WTC11 (cell line): ENCODE measurements around the gene CLP1. TPM values are rescaled to one million over a fixed set of nuclear protein-coding genes. Genes with fewer than 3 reads are reported as not detected.
A peak's percentile ranks its signal among the peaks of the same experiment; 100 is the strongest.

Experiments
- ATAC-seq: fragments of 200-7000 bp; cut with Tn5 transposase; 2 replicates; pipeline ENCODE4 v1.10.0; 2021; ENCODE audit warnings: mild to moderate bottlenecking, moderate library complexity
- CTCF ChIA-PET: fragments of 300-600 bp; sonication (Branson Sonifier 250); formaldehyde crosslinking; loops from one replicate; lab custom pipeline; 2021; ENCODE audit warnings: antibody characterized with exemption; lab: Charles Lee
- POLR2A ChIA-PET: fragments of 350-600 bp; sonication (Branson Sonifier 250); formaldehyde crosslinking; loops from one replicate; lab custom pipeline; 2021; ENCODE audit warnings: antibody characterized with exemption; lab: Charles Lee
- DNase-seq: peaks from one replicate; pipeline ENCODE4 v3.0.0; 2021; ENCODE audit warnings: low spot score
- H3K27ac Mint-ChIP-seq: 2 replicates; pipeline ENCODE4 v1.8.0; 2021; ENCODE audit warnings: mixed read lengths
- H3K27me3 Mint-ChIP-seq: 2 replicates; pipeline ENCODE4 v1.8.0; 2021; ENCODE audit warnings: low read depth, mild to moderate bottlenecking, moderate library complexity, mixed read lengths
- H3K36me3 Mint-ChIP-seq: 2 replicates; pipeline ENCODE4 v1.8.0; 2021; ENCODE audit warnings: mixed read lengths
- H3K4me1 Mint-ChIP-seq: 2 replicates; pipeline ENCODE4 v1.8.0; 2022; ENCODE audit warnings: mixed read lengths
- H3K4me3 Mint-ChIP-seq: 2 replicates; pipeline ENCODE4 v1.8.0; 2021; ENCODE audit warnings: mild to moderate bottlenecking, moderate library complexity, mixed read lengths
- H3K9me3 Mint-ChIP-seq: 2 replicates; pipeline ENCODE4 v1.8.0; 2021; ENCODE audit warnings: mixed read lengths
- AFF4 ChIP-seq: sonication (generic); formaldehyde crosslinking; IDR thresholded peaks from 2 replicates; pipeline ENCODE4 v1.8.1; 2023; ENCODE audit warnings: mild to moderate bottlenecking, missing genetic modification reagents, borderline replicate concordance
- ATF1 ChIP-seq: sonication (generic); formaldehyde crosslinking; IDR thresholded peaks from 2 replicates; pipeline ENCODE4 v1.8.1; 2023; ENCODE audit warnings: mild to moderate bottlenecking, moderate library complexity, missing genetic modification reagents
- ATF2 ChIP-seq: sonication (generic); formaldehyde crosslinking; IDR thresholded peaks from 2 replicates; pipeline ENCODE4 v1.8.1; 2022; ENCODE audit warnings: low read depth, missing genetic modification reagents, borderline replicate concordance
- ELF4 ChIP-seq: sonication (generic); formaldehyde crosslinking; IDR thresholded peaks from 2 replicates; pipeline ENCODE4 v1.8.1; 2022; ENCODE audit warnings: low read depth, mild to moderate bottlenecking, moderate library complexity, missing genetic modification reagents
- ESRRA ChIP-seq: sonication (generic); formaldehyde crosslinking; IDR thresholded peaks from 2 replicates; pipeline ENCODE4 v1.8.1; 2022; ENCODE audit warnings: mild to moderate bottlenecking, missing genetic modification reagents, borderline replicate concordance
- GTF2I ChIP-seq: fragments of 250-450 bp; sonication (Bioruptor Pico); conservative IDR thresholded peaks from 2 replicates; pipeline ENCODE4 v1.4.0; 2021; ENCODE audit warnings: mild to moderate bottlenecking
- HMGXB4 ChIP-seq: sonication (generic); formaldehyde crosslinking; IDR thresholded peaks from 2 replicates; pipeline ENCODE4 v1.8.1; 2023; ENCODE audit warnings: mild to moderate bottlenecking, moderate library complexity, missing genetic modification reagents
- NFATC4 ChIP-seq: fragments of 250-450 bp; sonication (Bioruptor Pico); IDR thresholded peaks from 2 replicates; pipeline ENCODE4 v1.9.0; 2021; ENCODE audit warnings: mild to moderate bottlenecking
- NFYB ChIP-seq: sonication (generic); formaldehyde crosslinking; conservative IDR thresholded peaks from 2 replicates; pipeline ENCODE4 v1.8.0; 2022; ENCODE audit warnings: low read depth, missing genetic modification reagents
- NR1H2 ChIP-seq: sonication (generic); formaldehyde crosslinking; IDR thresholded peaks from 2 replicates; pipeline ENCODE4 v1.9.0; 2021; ENCODE audit warnings: mild to moderate bottlenecking, moderate library complexity, missing genetic modification reagents
- SP1 ChIP-seq: sonication (generic); formaldehyde crosslinking; conservative IDR thresholded peaks from 2 replicates; pipeline ENCODE4 v1.8.1; 2022; ENCODE audit warnings: missing genetic modification reagents
- USF1 ChIP-seq: sonication (generic); formaldehyde crosslinking; IDR thresholded peaks from 2 replicates; pipeline ENCODE4 v1.8.0; 2022; ENCODE audit warnings: mild to moderate bottlenecking, missing genetic modification reagents
- ZNF281 ChIP-seq: sonication (generic); formaldehyde crosslinking; IDR thresholded peaks from 2 replicates; pipeline ENCODE4 v1.8.0; 2023; ENCODE audit warnings: mild to moderate bottlenecking, missing genetic modification reagents
- total RNA-seq: library from RNA; stranded (reverse); gene quantifications from 3 replicates; pipeline ENCODE4 v1.2.3, GENCODE V29; 2021
- TF ChIP-seq, protein P1 (sequence below): sonication (generic); formaldehyde crosslinking; IDR thresholded peaks from 2 replicates; pipeline ENCODE4 v1.8.1; 2022; ENCODE audit warnings: mild to moderate bottlenecking, moderate library complexity, missing genetic modification reagents
- TF ChIP-seq, protein P2 (sequence below): fragments of 250-450 bp; sonication (Bioruptor Pico); IDR thresholded peaks from 2 replicates; pipeline ENCODE4 v1.9.0; 2021; ENCODE audit warnings: mild to moderate bottlenecking, borderline replicate concordance

CLP1 gene
- total RNA-seq, 1 experiment from 2014 or later = 26.3 TPM

GRCh38 chr11:57667736-57668433 lies 10.3 kb downstream of the CLP1 start, which contains the start of gene ZDHHC5 (continued):
- TF ChIP-seq, protein P1, sequence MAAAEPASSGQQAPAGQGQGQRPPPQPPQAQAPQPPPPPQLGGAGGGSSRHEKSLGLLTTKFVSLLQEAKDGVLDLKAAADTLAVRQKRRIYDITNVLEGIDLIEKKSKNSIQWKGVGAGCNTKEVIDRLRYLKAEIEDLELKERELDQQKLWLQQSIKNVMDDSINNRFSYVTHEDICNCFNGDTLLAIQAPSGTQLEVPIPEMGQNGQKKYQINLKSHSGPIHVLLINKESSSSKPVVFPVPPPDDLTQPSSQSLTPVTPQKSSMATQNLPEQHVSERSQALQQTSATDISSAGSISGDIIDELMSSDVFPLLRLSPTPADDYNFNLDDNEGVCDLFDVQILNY = peak; percentile 80; the same call in 1 of the 2 replicates
- TF ChIP-seq ATF1 (CRISPR knock-in tag) (peak; percentile 85; the same call in 1 of the 2 replicates), NR1H2 (CRISPR knock-in tag) (no peak), NFYB (CRISPR knock-in tag) (peak; percentile 71), SP1 (CRISPR knock-in tag) (no peak), USF1 (CRISPR knock-in tag) (no peak; the same call in 1 of the 2 replicates), AFF4 (CRISPR knock-in tag) (no peak), ELF4 (CRISPR knock-in tag) (no peak), ESRRA (CRISPR knock-in tag) (peak; percentile 84)
- TF ChIP-seq, all 79 proteins: peak for 18

GRCh38 chr11:57668434-57668782 lies 10.8 kb downstream of the CLP1 start:
- ChIA-PET POLR2A (interaction anchor here (0.9 kb wide), 1 partner anchor 29 kb away, joined by 5 read pairs; no protein-coding TSS in a partner anchor), CTCF (interaction anchor here (0.6 to 1.0 kb wide), 3 partner anchors 24 to 175 kb away, joined by 3 read pairs; partner anchors contain the start of gene BTBD18)
- H3K27me3 Mint-ChIP-seq = no peaks in the 10 kb centered on the region
- DNase-seq (no peak), ATAC-seq (no peak)
- H3K27ac Mint-ChIP-seq = peak overlapping the region; percentile 99
- TF ChIP-seq HMGXB4 (CRISPR knock-in tag) (0 out of 2 replicates have a peak, but pooled peaks have one; percentile 33), ELF4 (CRISPR knock-in tag) (no peak)
- peak overlapping the region; percentile 99 for H3K4me3 Mint-ChIP-seq
- peaks cover 24% of the 10 kb centered on the region for H3K4me1 Mint-ChIP-seq
- no peaks in the 10 kb centered on the region for H3K9me3 Mint-ChIP-seq
- H3K36me3 Mint-ChIP-seq = peaks cover 23% of the 10 kb centered on the region

- H3K4me3 Mint-ChIP-seq = no peak overlapping the region
- TF ChIP-seq NFATC4 (CRISPR knock-in tag) = no peak
- no peak for TF ChIP-seq GTF2I (CRISPR knock-in tag)
- no peak for TF ChIP-seq ZNF281
- no peak for TF ChIP-seq ELF4 (CRISPR knock-in tag)
- TF ChIP-seq, protein P2, sequence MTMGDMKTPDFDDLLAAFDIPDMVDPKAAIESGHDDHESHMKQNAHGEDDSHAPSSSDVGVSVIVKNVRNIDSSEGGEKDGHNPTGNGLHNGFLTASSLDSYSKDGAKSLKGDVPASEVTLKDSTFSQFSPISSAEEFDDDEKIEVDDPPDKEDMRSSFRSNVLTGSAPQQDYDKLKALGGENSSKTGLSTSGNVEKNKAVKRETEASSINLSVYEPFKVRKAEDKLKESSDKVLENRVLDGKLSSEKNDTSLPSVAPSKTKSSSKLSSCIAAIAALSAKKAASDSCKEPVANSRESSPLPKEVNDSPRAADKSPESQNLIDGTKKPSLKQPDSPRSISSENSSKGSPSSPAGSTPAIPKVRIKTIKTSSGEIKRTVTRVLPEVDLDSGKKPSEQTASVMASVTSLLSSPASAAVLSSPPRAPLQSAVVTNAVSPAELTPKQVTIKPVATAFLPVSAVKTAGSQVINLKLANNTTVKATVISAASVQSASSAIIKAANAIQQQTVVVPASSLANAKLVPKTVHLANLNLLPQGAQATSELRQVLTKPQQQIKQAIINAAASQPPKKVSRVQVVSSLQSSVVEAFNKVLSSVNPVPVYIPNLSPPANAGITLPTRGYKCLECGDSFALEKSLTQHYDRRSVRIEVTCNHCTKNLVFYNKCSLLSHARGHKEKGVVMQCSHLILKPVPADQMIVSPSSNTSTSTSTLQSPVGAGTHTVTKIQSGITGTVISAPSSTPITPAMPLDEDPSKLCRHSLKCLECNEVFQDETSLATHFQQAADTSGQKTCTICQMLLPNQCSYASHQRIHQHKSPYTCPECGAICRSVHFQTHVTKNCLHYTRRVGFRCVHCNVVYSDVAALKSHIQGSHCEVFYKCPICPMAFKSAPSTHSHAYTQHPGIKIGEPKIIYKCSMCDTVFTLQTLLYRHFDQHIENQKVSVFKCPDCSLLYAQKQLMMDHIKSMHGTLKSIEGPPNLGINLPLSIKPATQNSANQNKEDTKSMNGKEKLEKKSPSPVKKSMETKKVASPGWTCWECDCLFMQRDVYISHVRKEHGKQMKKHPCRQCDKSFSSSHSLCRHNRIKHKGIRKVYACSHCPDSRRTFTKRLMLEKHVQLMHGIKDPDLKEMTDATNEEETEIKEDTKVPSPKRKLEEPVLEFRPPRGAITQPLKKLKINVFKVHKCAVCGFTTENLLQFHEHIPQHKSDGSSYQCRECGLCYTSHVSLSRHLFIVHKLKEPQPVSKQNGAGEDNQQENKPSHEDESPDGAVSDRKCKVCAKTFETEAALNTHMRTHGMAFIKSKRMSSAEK (CRISPR knock-in tag) = no peak
- no peak for TF ChIP-seq ATF2 (CRISPR knock-in tag)
These were observed 16.7 kb downstream of the CLP1 start for GRCh38 chr11:57674251-57674650.

More at GRCh38 chr11:57674251-57674650, 16.7 kb downstream of the CLP1 start:
- ATAC-seq (no peak), DNase-seq (no peak)
- ChIA-PET CTCF (interaction anchor here (0.6 kb wide), 1 partner anchor 55 kb away, joined by 3 read pairs; no protein-coding TSS in a partner anchor), POLR2A (no interaction called here)
- peaks cover 50% of the 10 kb centered on the region for H3K36me3 Mint-ChIP-seq
- peaks cover 3% of the 10 kb centered on the region; the same call in 1 of the 2 replicates for H3K9me3 Mint-ChIP-seq
- H3K4me1 Mint-ChIP-seq = peaks cover 44% of the 10 kb centered on the region
- peak overlapping the region; percentile 86 for H3K27ac Mint-ChIP-seq
- H3K27me3 Mint-ChIP-seq = no peaks in the 10 kb centered on the region
